CD4-positive, alpha-beta T cell treated with Interleukin-21 for 1 hour (primary cell): ENCODE results near the gene RNF128.
A peak's percentile ranks its signal among the peaks of the same experiment; 100 is the strongest.

Experiments used
- DNase-seq: peaks from one replicate; pipeline ENCODE4 v3.0.0-alpha.2; 2020

The RNF128 gene

DNA sequence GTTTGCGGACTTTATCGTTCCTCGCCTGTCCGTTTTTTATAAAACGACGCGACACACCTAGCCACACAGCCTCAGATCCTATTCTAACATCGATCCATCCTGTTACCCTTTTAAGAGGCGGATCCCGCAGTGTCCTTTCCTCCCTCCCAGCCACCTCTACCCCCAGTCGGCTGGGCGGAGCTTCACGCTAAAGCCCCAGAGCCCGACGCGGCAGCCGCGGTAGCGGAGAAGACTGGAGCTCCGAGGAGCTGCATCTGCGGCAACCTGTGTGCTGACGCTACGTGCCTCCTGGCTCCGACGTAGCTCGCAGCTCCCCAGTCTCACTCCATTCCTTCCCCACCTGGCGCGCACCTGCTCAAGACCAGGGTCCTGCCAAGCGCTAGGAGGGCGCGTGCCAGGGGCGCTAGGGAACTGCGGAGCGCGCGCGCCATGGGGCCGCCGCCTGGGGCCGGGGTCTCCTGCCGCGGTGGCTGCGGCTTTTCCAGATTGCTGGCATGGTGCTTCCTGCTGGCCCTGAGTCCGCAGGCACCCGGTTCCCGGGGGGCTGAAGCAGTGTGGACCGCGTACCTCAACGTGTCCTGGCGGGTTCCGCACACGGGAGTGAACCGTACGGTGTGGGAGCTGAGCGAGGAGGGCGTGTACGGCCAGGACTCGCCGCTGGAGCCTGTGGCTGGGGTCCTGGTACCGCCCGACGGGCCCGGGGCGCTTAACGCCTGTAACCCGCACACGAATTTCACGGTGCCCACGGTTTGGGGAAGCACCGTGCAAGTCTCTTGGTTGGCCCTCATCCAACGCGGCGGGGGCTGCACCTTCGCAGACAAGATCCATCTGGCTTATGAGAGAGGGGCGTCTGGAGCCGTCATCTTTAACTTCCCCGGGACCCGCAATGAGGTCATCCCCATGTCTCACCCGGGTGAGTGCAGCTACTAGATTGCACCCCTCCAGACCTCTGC, at the start of gene RNF128:
TSS of gene RNF128 (plus strand) at position 217 of the 953 bp plus-strand sequence. CDS start at position 430, 213 bp downstream.
- peak; percentile 3 for DNase-seq

- no peak for DNase-seq
Measured at GRCh38 chrX:106680716-106681115, 45.8 kb upstream of the RNF128 start.

DNA sequence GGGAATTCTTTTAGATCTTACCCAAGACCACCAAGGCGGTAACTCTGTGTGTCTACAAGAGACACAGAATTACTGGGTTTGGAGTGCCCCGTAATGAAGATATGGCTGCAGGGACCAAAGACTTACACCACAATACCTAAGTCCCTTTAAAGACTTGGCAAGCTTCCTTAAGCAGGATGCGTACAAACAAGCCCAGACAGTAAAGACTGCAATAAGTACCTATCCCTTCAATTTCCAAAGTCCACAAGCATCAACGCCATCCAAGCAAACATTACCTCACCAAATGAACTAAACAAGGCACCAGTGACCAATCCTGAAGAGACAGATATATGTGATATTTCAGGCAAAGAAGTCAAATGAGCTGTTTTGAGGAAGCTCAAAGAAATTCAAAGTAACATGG, 42.3 kb upstream of the RNF128 start:
- DNase-seq, result no peak

DNA sequence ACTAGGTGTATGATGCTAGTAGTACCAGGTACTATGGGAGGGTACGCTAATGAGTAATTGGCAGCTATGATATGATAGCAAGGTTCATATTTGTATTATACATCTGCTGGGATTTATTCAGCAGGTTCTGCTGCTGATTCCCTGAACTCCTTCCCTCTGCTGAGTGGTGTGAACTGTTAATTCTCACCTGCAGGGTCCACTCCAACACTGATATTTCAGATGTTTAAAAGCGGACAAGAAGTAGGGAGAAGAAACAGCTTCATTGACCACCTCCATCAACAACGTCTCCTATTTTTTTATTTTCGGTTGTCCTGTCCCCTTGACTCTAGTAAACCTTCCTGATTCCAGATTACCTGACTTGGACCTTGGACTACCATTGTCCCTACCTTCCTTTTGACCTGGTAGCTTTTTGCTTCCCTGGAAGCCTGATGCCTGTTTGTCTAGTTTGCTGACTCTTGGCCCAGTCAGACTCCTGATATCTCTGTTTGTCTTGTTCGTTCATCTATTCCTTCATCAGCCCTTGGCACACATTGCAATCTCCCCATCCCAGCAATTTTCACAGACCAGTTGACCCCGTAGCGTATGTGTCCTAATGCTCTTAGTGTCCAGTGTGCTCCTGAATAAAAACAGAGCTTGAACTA, 34.0 kb upstream of the RNF128 start:
- no peak for DNase-seq

DNA sequence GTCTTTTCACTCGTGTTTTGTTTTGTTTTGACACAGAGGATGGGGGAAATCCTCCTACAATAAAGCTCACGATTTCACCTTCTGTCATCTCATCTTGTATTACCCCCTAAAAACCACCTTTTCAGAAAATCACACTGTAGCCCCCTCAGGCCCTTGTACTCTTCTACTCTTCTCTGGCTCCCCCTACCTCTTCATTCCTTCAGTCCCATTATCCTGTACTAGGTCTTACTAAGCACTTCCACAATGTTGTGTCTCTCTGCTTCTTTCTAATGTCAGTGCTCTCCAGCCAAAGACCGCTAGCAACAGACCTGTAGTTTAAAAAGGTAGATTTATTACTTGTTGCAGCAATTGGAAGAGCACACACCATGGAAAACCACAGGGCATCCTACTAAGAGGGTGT, 30.0 kb upstream of the RNF128 start:
- no peak for DNase-seq

DNA sequence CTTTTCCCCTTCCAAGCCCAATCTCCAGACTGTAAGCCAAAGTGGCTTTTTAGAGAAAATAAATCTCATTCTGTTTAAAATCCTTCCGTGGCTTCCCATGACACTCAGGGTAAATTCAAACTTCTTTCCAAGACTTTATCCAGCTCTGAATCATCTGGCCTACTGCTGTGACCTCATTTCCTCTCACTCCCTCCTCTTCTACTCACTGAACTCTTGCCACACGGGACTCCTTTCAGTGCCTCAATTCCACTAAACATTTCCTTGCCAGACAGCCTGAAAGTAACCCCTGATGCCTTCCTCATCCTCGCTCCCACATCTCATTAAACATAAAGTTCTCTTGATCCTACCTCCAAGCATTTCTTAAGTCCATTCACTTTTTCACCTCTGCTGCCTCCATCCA, 27.8 kb upstream of the RNF128 start:
- no peak for DNase-seq

- DNase-seq, result no peak
Measured at GRCh38 chrX:106702636-106703035, 23.9 kb upstream of the RNF128 start.

DNA sequence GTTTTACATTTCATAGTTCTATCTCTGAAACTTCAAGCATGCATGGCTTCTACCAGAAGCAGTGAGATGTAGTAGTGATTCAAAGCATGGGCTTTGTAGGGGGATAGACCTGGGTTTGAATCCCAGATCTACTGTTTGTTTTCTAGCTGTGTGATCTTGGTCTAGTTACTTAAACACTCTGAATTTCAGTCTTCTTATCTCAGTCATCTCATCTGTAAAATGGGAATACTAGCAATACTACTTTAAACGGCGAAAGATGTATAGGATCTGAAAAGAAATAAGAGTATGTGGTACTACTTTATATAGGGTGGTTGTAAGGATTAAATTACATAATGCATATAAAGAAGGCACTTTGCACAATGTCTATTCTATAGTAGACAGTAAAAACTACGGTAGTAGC, 20.0 kb upstream of the RNF128 start:
- DNase-seq, result no peak

GRCh38 chrX:106707771-106708454, 18.6 kb upstream of the RNF128 start:
- no peak for DNase-seq

DNA sequence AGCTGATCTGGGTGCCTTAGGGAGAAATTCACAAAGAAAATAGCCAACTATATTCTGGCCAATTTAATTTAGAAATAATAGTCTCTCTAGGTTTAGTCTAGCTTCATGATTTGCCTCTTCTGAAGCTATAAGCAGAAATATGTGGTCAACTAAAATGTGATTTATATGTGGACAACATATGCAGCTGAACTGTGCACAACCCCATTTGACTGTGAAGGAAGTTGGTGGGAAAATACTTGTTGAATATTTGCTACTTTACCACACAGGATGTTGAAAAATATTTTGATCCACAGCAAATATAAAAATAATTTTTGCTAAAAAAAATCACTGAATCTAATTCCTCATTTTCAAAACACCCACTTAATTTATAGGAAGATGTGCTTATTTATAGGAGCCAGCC, 15.7 kb upstream of the RNF128 start:
- no peak for DNase-seq

DNA sequence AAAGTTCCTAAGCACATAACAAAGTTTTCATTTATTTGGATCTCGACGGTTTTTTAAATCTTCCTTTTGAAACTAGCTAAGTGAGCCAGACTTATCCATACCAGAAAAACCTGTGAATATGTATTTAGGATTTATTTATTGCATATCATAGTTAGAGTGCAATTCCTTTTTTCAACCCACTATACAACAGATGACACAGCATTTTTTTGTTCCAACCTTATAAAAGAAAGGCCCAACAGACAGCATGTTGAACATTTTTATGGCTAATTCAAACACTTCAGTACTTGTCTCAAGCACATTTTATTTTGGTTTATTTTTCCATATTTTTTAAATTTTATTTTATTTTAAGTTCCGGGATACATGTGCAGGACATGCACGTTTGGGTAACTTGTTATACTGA, 15.1 kb upstream of the RNF128 start:
- DNase-seq, result no peak

- DNase-seq, result no peak
Measured at GRCh38 chrX:106716004-106716403, 10.5 kb upstream of the RNF128 start.

GRCh38 chrX:106716463-106716862, 10.0 kb upstream of the RNF128 start:
- no peak for DNase-seq

- DNase-seq, result no peak
Measured at GRCh38 chrX:106718709-106719108, 7.8 kb upstream of the RNF128 start.

GRCh38 chrX:106725931-106726330, 570 bp upstream of the RNF128 start:
- no peak for DNase-seq

- no peak for DNase-seq
Measured at GRCh38 chrX:106728337-106728736, 1.8 kb downstream of the RNF128 start.

DNA sequence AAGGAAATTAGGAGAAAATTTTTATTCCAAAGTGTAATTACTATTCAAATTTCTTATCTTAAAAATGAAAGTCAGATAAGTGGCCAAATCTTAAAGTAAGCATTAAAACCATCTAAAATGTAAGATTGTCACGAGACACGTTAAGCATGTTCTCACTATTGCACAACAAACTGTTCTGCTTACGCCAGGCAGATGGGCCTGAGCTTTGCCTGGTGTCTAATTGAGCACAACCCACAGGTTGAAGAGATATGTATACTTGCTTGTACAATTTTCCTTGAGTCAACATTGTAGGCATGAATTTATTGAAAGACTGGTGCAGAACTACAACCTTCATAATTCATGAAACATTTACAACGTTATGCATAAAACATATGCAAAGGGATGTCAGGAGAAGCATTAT, 3.9 kb downstream of the RNF128 start:
- DNase-seq, result no peak

- DNase-seq, result no peak
Measured at GRCh38 chrX:106731590-106731989, 5.1 kb downstream of the RNF128 start.

DNA sequence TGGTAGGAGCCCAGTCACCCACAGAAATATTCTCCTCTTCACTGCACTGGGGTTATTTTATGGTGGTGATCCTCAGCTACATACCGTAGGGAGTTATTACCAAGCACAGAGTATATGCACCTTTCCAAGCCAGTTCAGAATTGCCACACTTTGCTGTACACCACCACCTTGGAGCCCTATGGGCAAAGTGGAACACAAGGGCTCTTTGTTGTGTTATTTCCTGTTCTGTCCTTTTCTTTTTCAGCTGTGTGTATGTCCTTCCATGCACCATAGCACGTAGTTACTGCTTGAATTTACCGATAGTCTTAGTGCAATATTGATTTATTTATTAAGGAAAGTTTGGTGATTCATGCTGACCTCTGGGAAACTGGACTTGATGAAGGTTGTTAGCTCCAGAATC, 8.3 kb downstream of the RNF128 start:
- DNase-seq, result no peak

DNA sequence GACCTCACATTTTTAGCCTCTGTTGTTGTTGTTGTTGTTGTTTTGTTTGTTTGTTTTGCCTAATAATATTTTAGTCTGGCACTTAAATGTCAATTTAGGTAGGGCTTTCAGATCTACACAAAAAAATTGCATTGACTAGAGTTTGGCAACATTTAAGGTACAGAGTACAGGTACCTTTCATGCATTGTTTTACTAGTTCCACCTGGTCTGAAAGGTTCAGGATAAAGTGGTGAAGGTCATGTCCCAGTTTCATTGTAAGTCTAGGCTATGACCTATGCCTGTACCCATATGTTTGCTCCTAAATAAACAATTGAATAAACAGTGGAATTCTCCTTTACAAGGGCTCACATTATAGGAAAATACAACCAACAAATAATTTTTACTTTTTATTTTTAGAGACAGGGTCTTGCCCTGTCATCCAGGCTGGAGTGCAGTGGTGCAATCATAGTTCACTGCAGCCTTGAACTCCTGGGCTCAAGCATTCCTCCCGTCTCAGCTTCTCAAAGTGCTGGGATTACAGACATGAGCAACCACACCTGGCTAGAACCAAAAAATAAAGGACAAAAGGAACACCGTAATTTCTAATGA, 13.8 kb downstream of the RNF128 start:
- DNase-seq, result no peak

GRCh38 chrX:106742193-106742592, 15.7 kb downstream of the RNF128 start:
- no peak for DNase-seq

- no peak for DNase-seq
Measured at GRCh38 chrX:106742805-106743204, 16.3 kb downstream of the RNF128 start.

- no peak for DNase-seq
Measured at GRCh38 chrX:106748377-106748776, 21.9 kb downstream of the RNF128 start.
